TTC549 (cell line): ENCODE results near the gene CD96.
"Not testable (repeated sequence)": the region's sequence is repeated elsewhere in the genome, so short reads cannot be mapped to it uniquely, and the experiment has no call there.

ENCODE experiments used
- FAIRE-seq: peaks from 2 replicates; lab custom pipeline; 2012; peaks lifted over from hg19 to GRCh38; lab: Jason Lieb, UNC

The CD96 gene

DNA sequence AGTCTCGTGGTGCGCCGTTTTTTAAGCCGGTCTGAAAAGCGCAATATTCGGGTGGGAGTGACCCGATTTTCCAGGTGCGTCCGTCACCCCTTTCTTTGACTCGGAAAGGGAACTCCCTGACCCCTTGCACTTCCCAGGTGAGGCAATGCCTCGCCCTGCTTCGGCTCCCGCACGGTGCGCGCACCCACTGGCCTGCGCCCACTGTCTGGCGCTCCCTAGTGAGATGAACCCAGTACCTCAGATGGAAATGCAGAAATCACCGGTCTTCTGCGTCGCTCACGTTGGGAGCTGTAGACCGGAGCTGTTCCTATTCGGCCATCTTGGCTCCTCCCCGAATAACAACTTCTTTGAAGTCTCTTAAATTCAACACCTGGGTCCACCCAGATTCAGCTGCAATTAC, 19.9 kb downstream of the CD96 start:
- not testable (repeated sequence) for FAIRE-seq

- no peak for FAIRE-seq
Measured at GRCh38 chr3:111566844-111567243, 24.8 kb downstream of the CD96 start.

GRCh38 chr3:111568355-111568754, 26.4 kb downstream of the CD96 start:
- no peak for FAIRE-seq

GRCh38 chr3:111568911-111569310, 26.9 kb downstream of the CD96 start:
- FAIRE-seq, result no peak

DNA sequence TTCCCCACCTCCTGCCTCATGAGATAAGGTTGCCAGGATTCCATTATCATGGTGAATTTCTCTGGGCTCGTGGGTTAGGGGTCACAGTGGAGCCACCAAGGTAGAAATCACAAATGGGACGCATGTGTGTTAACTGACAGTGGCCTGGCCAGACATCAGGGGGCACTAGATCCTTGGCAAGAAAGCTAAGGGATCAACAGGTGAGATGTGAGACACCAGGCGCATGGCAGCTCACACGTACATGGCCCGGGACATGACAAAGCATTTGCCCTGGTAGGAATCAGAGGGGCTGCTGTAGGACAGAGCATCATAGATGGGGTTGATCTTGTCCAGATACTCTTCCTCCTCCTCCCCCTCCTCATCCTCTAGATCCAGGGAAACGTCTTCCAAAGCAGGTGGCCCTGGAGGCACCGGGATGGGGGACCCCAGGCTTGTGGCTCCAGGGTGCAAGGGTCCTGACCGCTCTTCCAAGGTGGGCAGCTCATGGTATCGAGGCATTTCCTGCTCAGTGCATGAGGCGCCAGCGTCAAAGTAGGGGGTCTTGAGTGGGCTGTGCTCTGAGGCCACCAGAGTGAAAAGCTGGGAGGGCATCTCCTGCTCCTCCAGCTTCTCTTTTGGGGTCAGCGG, 28.5 kb downstream of the CD96 start:
- no peak for FAIRE-seq

GRCh38 chr3:111571282-111571681, 29.3 kb downstream of the CD96 start:
- FAIRE-seq, result no peak

DNA sequence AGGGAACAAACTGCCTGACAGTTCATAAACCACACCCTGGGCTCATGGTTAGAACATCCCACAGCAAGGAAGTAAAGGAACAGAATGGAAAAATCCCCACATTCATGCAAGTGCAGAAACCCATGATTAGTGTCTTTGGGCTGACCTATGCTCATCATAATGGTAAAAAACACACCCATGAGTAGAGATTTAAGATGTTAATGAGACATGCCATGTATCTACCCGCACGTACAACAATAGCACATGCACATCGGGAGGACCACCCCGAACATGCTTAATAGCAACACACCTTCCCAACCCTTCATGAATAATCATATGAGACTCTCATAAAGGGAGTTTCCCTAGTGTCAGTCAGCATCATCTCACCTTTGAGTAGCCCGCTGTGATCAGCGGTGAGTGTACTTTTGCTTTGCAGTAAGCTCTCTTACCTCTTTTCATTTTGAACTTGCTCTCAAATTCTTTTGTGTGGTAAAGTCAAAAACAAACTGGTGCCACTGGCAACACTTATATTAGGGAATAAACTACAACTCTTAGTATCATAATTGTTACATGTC, 30.0 kb downstream of the CD96 start:
- FAIRE-seq, result no peak

DNA sequence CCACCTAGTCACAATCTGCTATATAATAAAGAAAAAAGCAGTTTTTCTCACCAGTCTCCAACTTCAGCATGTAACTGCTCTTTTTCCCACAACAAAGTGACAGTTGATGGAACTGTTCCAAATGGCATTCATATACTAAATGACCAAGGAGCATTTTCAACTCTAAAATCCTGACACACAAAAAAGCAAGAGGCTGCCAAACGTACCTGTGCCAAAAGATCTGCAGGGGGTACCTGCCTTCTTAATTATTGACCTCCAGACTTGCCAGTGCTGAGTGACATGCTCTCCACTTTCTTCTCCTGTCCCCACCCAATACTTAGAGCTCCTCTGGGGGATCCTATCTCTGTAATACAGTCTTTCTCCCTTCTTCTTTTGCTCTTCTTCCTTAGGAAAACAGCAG, 35.1 kb downstream of the CD96 start:
- FAIRE-seq, result no peak

- no peak for FAIRE-seq
Measured at GRCh38 chr3:111577798-111578685, 36.0 kb downstream of the CD96 start.

DNA sequence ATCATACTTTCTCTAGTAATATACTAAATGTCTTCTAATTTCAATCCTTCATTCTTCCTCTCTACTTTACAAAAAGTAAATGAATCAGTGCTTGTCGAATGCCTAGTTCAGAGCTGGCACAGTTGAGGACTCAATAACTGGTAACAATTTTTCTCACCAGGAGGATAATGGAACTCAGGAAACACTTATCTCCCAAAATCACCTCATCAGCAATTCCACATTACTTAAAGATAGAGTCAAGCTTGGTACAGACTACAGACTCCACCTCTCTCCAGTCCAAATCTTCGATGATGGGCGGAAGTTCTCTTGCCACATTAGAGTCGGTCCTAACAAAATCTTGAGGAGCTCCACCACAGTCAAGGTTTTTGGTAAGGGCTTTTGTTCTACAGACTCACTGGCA, 36.9 kb downstream of the CD96 start:
- FAIRE-seq, result no peak

GRCh38 chr3:111579495-111579894, 37.5 kb downstream of the CD96 start:
- FAIRE-seq, result no peak

DNA sequence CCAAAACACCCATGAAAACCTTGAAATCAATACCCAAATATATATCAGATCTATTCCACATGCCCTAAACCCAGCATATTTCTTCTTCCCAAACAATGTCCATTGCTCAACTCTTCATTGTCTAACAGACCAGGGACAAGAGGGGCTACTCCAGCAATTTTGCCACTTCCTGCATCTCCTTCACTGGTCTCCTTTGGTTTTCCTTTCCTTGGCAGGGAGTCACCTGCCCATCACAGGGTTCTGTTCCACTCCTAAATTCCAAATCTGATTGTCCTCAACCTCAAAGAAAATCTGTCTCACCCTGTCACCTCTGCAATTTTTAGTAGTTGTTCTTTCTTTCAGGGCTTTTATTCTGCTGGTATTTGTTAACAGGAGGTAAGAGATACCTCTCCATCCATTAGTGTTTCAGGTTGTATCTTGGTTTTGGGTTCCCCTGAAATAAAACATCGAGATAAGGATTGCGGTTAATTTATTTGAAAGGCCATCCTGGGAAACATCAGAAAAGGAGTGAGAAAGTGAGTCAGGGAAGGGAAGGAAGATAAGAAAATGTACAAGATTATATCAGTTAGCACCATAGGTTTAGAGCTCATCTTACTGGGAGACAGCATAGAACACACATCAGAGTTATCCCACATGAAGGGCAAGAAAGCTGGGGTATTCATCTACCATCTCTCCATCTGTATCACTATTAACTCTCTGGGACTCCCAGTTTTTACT, 39.6 kb downstream of the CD96 start:
- FAIRE-seq, result no peak

- FAIRE-seq, result no peak
Measured at GRCh38 chr3:111582120-111582474, 40.1 kb downstream of the CD96 start.

DNA sequence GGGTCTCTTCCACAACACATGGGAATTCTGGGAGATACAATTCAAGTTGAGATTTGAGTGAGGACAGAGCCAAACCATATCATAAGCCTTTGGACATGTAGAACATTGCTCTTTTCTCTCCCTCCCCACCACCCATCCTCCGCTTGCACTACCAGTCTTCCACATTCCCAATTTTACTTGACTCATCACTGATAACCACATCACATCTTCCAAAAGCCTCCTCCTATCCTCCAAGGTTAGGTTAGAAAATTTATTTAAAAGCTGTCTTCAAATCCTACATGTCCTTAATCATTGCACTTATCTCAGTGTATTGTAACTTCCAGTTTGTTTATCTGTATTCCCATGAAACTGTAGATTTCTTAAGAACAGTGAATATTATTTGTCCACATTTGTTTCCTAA, 42.7 kb downstream of the CD96 start:
- FAIRE-seq, result no peak

GRCh38 chr3:111585217-111585616, 43.2 kb downstream of the CD96 start:
- no peak for FAIRE-seq

DNA sequence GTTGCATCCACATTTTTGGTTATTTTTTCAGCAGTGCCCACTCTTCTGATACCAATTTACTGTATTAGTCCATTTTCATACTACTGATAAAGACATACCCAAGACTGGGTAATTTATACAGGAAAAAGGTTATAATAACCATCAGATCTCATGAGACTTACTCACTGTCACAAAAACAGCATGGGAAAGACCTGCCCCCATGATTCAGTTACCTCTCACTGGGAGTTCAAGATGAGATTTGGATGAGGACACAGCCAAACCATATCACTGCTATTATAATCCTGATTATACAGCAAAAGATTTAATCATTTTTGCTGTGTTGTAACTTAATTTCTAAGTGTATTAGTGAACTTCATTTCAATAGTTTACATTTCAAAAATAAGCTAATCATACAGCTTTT, 46.5 kb downstream of the CD96 start:
- FAIRE-seq, result no peak

DNA sequence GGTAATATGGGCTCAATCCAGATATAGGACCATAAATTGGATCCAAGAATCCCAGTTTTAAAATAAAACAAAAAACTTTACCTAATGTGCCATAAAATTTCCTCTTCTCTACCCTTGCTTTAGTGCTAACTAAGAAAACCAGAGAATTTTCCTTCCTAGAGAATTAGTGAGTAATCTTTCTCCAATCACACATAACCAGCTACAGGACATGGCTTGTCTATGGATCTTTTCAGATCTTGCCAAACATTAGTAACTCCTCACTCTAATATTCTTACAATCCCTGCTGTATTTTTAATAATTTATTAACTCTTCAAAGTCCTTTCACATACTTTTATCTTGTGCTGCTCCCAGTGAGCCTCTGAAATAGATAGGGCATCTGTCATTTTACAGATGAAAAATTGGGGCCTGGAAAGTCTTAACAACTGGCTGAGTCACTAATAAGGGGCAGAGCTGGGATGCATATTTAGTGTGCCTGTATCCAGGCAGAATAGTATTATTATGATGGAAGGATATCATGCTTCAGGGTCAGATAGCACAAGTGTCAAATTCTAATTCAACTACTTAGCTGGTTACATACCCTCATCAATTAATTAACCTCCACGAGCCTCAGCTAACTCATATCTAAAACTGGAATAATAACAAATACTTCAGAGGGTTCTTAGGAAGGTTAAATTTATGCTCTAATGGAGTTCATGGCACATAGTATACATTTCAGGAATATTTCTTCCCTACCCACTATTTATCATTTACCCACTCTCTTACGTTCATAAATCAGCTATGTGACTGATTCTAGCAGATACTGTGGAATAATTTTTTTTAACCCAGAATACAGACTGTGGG, 47.5 kb downstream of the CD96 start:
- FAIRE-seq, result no peak

- no peak for FAIRE-seq
Measured at GRCh38 chr3:111590143-111590491, 48.1 kb downstream of the CD96 start.

GRCh38 chr3:111591555-111591954, 49.6 kb downstream of the CD96 start:
- no peak for FAIRE-seq

GRCh38 chr3:111592143-111592542, 50.1 kb downstream of the CD96 start:
- no peak for FAIRE-seq

- FAIRE-seq, result no peak
Measured at GRCh38 chr3:111592936-111593335, 50.9 kb downstream of the CD96 start.

- FAIRE-seq, result no peak
Measured at GRCh38 chr3:111593666-111594065, 51.7 kb downstream of the CD96 start.
